DND-41 (cell line): ENCODE results near the gene DDX50.

Experiments
- ATAC-seq: fragments of 200-7000 bp; cut with Tn5 transposase; 3 replicates; pipeline ENCODE4 v1.9.1; 2021; ENCODE audit warnings: low read depth; ENCODE audit not compliant: insufficient read depth
- DNase-seq: peaks from one replicate; pipeline ENCODE4 v3.0.0-alpha.2; 2020
- H2AFZ ChIP-seq: 2 replicates; pipeline ENCODE4 v1.6.0; 2012; ENCODE audit warnings: low read depth, low read length
- H3K27ac ChIP-seq: 2 replicates; pipeline ENCODE4 v1.5.1; 2012; ENCODE audit warnings: low read length, inconsistent platforms
- H3K27me3 ChIP-seq: fragments of 200-600 bp; sonication (generic); 2 replicates; pipeline ENCODE4 v1.6.0; 2012; ENCODE audit warnings: low read length, mild to moderate bottlenecking, inconsistent platforms; ENCODE audit not compliant: insufficient read depth, poor library complexity
- H3K36me3 ChIP-seq: 2 replicates; pipeline ENCODE4 v1.5.1; 2012; ENCODE audit warnings: low read length, inconsistent platforms; ENCODE audit not compliant: insufficient read depth
- H3K4me1 ChIP-seq: 2 replicates; pipeline ENCODE4 v1.5.1; 2012; ENCODE audit warnings: mild to moderate bottlenecking, low read length; ENCODE audit not compliant: insufficient read depth
- H3K4me2 ChIP-seq: 2 replicates; pipeline ENCODE4 v1.6.0; 2012; ENCODE audit warnings: mild to moderate bottlenecking, moderate library complexity, low read length, inconsistent platforms; ENCODE audit not compliant: insufficient read depth
- H3K4me3 ChIP-seq, 2 experiments: fragments of 200-600 bp in 1 of 2; shearing (Covaris generic) in 1 of 2; 2 replicates each; pipeline ENCODE4 v1.5.1; 2012 to 2016; ENCODE audit warnings: inconsistent platforms in 2 of 2, low read length in 2 of 2, mild to moderate bottlenecking in 2 of 2, low read depth in 1 of 2, moderate library complexity in 1 of 2
- H3K79me2 ChIP-seq: 2 replicates; pipeline ENCODE4 v1.6.0; 2012; ENCODE audit warnings: low read length, inconsistent platforms; ENCODE audit not compliant: insufficient read depth
- H3K9ac ChIP-seq: 2 replicates; pipeline ENCODE4 v1.6.0; 2012; ENCODE audit warnings: low read depth, mild to moderate bottlenecking, inconsistent platforms, low read length, moderate library complexity
- H3K9me3 ChIP-seq: 2 replicates; pipeline ENCODE4 v1.5.1; 2012; ENCODE audit warnings: low read length, moderate library complexity, mild to moderate bottlenecking, inconsistent platforms; ENCODE audit not compliant: insufficient read depth, severe bottlenecking
- H4K20me1 ChIP-seq: 2 replicates; pipeline ENCODE4 v1.6.0; 2012; ENCODE audit warnings: low read length; ENCODE audit not compliant: insufficient read depth
- EZH2 ChIP-seq: IDR thresholded peaks from 3 replicates; pipeline ENCODE4 v1.6.1; 2012; ENCODE audit warnings: borderline replicate concordance, low read depth, mild to moderate bottlenecking, moderate library complexity, low read length, inconsistent platforms; ENCODE audit not compliant: severe bottlenecking
- TF ChIP-seq, protein P1 (sequence below): IDR thresholded peaks from 2 replicates; pipeline ENCODE4 v1.5.1; 2012; ENCODE audit warnings: borderline replicate concordance, low read length, moderate library complexity, mild to moderate bottlenecking; ENCODE audit not compliant: poor library complexity, severe bottlenecking; ENCODE audit errors: extremely low read depth

The DDX50 gene

GRCh38 chr10:68988530-68989316 is 87.6 kb downstream of the DDX50 start, which contains the start of gene KIFBP:
KIFBP (plus strand) TSS chr10:68988803; CDS start chr10:68988833, 30 bp downstream.
- TF ChIP-seq EZH2, result no peak
- TF ChIP-seq, protein P1, sequence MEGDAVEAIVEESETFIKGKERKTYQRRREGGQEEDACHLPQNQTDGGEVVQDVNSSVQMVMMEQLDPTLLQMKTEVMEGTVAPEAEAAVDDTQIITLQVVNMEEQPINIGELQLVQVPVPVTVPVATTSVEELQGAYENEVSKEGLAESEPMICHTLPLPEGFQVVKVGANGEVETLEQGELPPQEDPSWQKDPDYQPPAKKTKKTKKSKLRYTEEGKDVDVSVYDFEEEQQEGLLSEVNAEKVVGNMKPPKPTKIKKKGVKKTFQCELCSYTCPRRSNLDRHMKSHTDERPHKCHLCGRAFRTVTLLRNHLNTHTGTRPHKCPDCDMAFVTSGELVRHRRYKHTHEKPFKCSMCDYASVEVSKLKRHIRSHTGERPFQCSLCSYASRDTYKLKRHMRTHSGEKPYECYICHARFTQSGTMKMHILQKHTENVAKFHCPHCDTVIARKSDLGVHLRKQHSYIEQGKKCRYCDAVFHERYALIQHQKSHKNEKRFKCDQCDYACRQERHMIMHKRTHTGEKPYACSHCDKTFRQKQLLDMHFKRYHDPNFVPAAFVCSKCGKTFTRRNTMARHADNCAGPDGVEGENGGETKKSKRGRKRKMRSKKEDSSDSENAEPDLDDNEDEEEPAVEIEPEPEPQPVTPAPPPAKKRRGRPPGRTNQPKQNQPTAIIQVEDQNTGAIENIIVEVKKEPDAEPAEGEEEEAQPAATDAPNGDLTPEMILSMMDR, result peak; percentile 61
- Histone ChIP-seq H2AFZ (peak within 1 kb of the TSS; percentile 74), H3K4me2 (peak within 1 kb of the TSS; percentile 88), H3K4me1 (peaks cover 30% of the 10 kb centered on the region), H3K4me3 (peak within 1 kb of the TSS; percentile 44 to 81; a peak in 3 of 4 replicates), H3K9ac (peak within 1 kb of the TSS; percentile 69), H3K27ac (peak within 1 kb of the TSS; percentile 51), H3K9me3 (no peaks in the 10 kb centered on the region), H3K36me3 (peaks cover 33% of the 10 kb centered on the region), H3K27me3 (no peaks in the 10 kb centered on the region), H3K79me2 (peaks cover 46% of the 10 kb centered on the region), H4K20me1 (no peaks in the 10 kb centered on the region)
- ATAC-seq (peak; percentile 89), DNase-seq (peak; percentile 87)

DNA sequence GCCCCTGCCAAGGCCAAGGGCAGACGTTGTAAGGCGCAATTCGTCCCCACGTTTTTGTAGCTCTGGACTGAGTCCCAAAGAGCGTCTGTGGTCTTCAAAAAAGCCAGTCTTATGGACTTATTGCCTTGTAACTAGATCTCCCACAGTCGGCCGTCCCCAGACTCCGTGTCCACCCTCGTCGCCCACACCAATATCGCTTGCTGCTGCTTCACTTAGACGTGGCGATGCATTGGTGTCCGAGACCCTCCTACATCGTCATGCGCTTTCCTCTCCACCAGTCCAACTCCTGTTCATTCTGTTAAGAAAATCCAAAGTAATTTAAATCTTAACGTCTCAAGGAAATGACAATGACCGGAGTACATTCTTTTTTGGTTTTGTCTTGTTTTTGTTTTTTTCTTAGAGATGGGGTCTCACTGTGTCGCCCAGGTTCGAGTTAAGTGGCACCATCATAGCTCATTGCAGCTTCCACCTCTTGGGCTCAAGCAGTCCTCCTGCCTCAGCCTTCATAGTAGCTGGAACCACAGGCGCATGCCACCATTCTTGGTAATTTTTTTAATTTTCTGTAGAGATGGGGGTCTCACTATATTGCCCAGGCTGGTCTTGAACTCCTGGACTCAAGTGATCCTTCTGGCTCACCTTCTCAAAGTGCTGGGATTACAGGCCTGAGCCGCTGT is 88.3 kb downstream of the DDX50 start:
- peaks cover 30% of the 10 kb centered on the region for H3K4me1 ChIP-seq
- H3K27me3 ChIP-seq, result no peaks in the 10 kb centered on the region
- no peaks in the 10 kb centered on the region for H4K20me1 ChIP-seq
- H3K4me3 ChIP-seq, result peak overlapping the region; percentile 44 to 81; a peak in 3 of 4 replicates
- peak overlapping the region; percentile 51 for H3K27ac ChIP-seq
- peaks cover 52% of the 10 kb centered on the region for H3K79me2 ChIP-seq
- no peaks in the 10 kb centered on the region for H3K9me3 ChIP-seq
- H2AFZ ChIP-seq, result peak overlapping the region; percentile 74
- H3K4me2 ChIP-seq, result peak overlapping the region; percentile 88
- TF ChIP-seq, protein P1, result no peak
- TF ChIP-seq EZH2, result no peak
- peak overlapping the region; percentile 69 for H3K9ac ChIP-seq
- DNase-seq (no peak), ATAC-seq (no peak)
- peaks cover 25% of the 10 kb centered on the region for H3K36me3 ChIP-seq

GRCh38 chr10:68992636-68993440 is 91.7 kb downstream of the DDX50 start:
- no peak overlapping the region for H3K4me2 ChIP-seq
- H3K9ac ChIP-seq, result no peak overlapping the region
- no peak overlapping the region for H3K4me3 ChIP-seq

More at GRCh38 chr10:68992636-68993440, 91.7 kb downstream of the DDX50 start:
- H4K20me1 ChIP-seq, result no peaks in the 10 kb centered on the region
- H3K27me3 ChIP-seq, result no peaks in the 10 kb centered on the region
- ATAC-seq (no peak), DNase-seq (no peak)
- H3K36me3 ChIP-seq, result peaks cover 10% of the 10 kb centered on the region; the same call in 1 of the 2 replicates
- H3K27ac ChIP-seq, result no peak overlapping the region
- no peak overlapping the region for H2AFZ ChIP-seq
- no peaks in the 10 kb centered on the region for H3K9me3 ChIP-seq
- peaks cover 70% of the 10 kb centered on the region for H3K79me2 ChIP-seq
- TF ChIP-seq, protein P1, result no peak
- peaks cover 26% of the 10 kb centered on the region for H3K4me1 ChIP-seq
